ENCODE results near the gene TREML2. TPM values are rescaled to one million over a fixed set of nuclear protein-coding genes. Genes with fewer than 3 reads are reported as not detected.

TREML2 gene
- total and polyA plus RNA-seq, 9 of the 15 experiments (the other 6 are each of a cell fraction or from before 2014, with no cell fraction given): 0.20 to 2.9 (median 1.4) TPM

DNA sequence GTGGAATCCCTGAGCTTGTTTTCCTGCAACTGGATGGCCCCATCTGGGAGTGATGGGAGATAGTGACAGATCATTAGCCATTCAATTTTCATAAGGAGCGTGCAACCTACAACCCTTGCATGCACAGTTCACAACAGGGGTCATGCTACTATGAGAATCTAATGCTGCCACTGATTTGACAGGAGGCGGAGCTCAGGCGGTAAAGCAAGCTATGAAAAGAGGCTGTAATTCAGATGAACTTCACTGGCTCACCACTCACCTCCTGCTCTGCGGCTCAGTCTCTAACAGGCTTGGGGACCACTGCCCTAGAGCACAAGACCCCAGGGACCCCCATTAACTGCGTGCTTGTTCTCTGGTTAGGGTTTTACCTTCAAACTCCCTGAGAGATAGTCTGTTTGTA lies 14.8 kb upstream of the TREML2 start:
- Histone ChIP-seq H3K79me2 (ENCODE audit: control insufficient read depth, insufficient read depth, low read length) (no peaks in the 10 kb centered on the region), H3K27ac (ENCODE audit: extremely low read depth, low read depth, low read length) (no peak overlapping the region), H3K4me1 (replicated peaks in 1 of 2; ENCODE audit: control insufficient read depth in 2 of 2, insufficient read depth in 2 of 2, low read length in 2 of 2) (no peaks in the 10 kb centered on the region), H3K9ac (ENCODE audit: insufficient read depth in 1 of 2, low read depth in 2 of 2, low read length in 2 of 2) (no peak overlapping the region), H3K4me2 (ENCODE audit: insufficient read depth, low read length) (no peak overlapping the region), H4K20me1 (replicated peaks; ENCODE audit: control insufficient read depth, insufficient read depth, low read length) (no peaks in the 10 kb centered on the region), H3K4me3 (no peak overlapping the region), H2AFZ (ENCODE audit: low read depth, low read length) (no peak overlapping the region), H3K9me1 (ENCODE audit: control insufficient read depth, insufficient read depth, low read length) (no peaks in the 10 kb centered on the region), H3K36me3 (ENCODE audit: control insufficient read depth, insufficient read depth, low read length) (no peaks in the 10 kb centered on the region), H3K27me3 (ENCODE audit: control insufficient read depth in 2 of 2, insufficient read depth in 2 of 2, low read length in 2 of 2) (no peaks in the 10 kb centered on the region), H3K9me3 (replicated peaks; ENCODE audit: control insufficient read depth, insufficient read depth, low read depth, low read length) (peaks cover 8% of the 10 kb centered on the region; the same call in 1 of the 2 replicates)
- intact Hi-C loops (cut with micrococcal nuclease) (no loop called here), in situ Hi-C loops (cut with MboI) (no loop called here)
- no peak for FAIRE-seq
- ChIA-PET CTCF (ENCODE audit: low intra/inter-chr PET ratio) (no interaction called here), POLR2A (no interaction called here)
- no peak for ATAC-seq
- TF ChIP-seq TSC22D4 (tag; IDR thresholded peaks at IDR 0.05) (no peak), TFAM (CRISPR knock-in tag; conservative IDR thresholded peaks at IDR 0.05) (no peak), COPS2 (conservative IDR thresholded peaks at IDR 0.05) (no peak), ELF4 (CRISPR knock-in tag; IDR thresholded peaks at IDR 0.05) (no peak), NCOA1 (IDR thresholded peaks at IDR 0.05; ENCODE audit: low read depth) (no peak), CBX8 (IDR thresholded peaks at IDR 0.05; ENCODE audit: borderline replicate concordance, extremely low read depth, low read depth, low read length, poor library complexity, severe bottlenecking) (no peak), PPARD (CRISPR knock-in tag; IDR thresholded peaks at IDR 0.05) (no peak), MECOM (CRISPR knock-in tag; IDR thresholded peaks at IDR 0.05) (no peak)
- TF ChIP-seq, protein P1, sequence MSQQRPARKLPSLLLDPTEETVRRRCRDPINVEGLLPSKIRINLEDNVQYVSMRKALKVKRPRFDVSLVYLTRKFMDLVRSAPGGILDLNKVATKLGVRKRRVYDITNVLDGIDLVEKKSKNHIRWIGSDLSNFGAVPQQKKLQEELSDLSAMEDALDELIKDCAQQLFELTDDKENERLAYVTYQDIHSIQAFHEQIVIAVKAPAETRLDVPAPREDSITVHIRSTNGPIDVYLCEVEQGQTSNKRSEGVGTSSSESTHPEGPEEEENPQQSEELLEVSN (IDR thresholded peaks at IDR 0.05; ENCODE audit: borderline replicate concordance in 1 of 2, extremely low read depth in 1 of 2, insufficient read depth in 1 of 2, insufficient read length in 1 of 2, low read depth in 1 of 2, low read length in 1 of 2, poor library complexity in 1 of 2, severe bottlenecking in 1 of 2): no peak
- TF ChIP-seq, protein P2, sequence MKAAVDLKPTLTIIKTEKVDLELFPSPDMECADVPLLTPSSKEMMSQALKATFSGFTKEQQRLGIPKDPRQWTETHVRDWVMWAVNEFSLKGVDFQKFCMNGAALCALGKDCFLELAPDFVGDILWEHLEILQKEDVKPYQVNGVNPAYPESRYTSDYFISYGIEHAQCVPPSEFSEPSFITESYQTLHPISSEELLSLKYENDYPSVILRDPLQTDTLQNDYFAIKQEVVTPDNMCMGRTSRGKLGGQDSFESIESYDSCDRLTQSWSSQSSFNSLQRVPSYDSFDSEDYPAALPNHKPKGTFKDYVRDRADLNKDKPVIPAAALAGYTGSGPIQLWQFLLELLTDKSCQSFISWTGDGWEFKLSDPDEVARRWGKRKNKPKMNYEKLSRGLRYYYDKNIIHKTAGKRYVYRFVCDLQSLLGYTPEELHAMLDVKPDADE (conservative IDR thresholded peaks at IDR 0.05; ENCODE audit: control insufficient read depth, low read depth, low read length): no peak
- no TSS peak for BruUV-seq (replicated peaks)
- no peak for DNase-seq (ENCODE audit: extremely low read depth in 1 of 4, low spot score in 3 of 4)
- WGBS (ENCODE audit: insufficient coverage, low coverage, missing lambda C conversion rate): 10% methylated on average over 5 of the region's 5 CpGs

Measured in K562 (cell line).